GM21723 (cell line): ENCODE measurements around the gene FUT8.
"Not testable (repeated sequence)": the region's sequence is repeated elsewhere in the genome, so short reads cannot be mapped to it uniquely, and the experiment has no call there.

Experiments
- ATAC-seq: cut with Tn5 transposase; IDR thresholded peaks from one replicate; pipeline ENCODE4 v1.9.1; 2021; ENCODE audit warnings: mild to moderate bottlenecking, moderate library complexity; ENCODE audit not compliant: unreplicated experiment

The FUT8 gene

GRCh38 chr14:65604535-65604934 is 192.0 kb downstream of the FUT8 start:
- no peak for ATAC-seq

- no peak for ATAC-seq
Measured at GRCh38 chr14:65604936-65605335, 192.4 kb downstream of the FUT8 start.

- ATAC-seq, result no peak
Measured at GRCh38 chr14:65606460-65606859, 193.9 kb downstream of the FUT8 start.

GRCh38 chr14:65613131-65613650 is 200.7 kb downstream of the FUT8 start:
- ATAC-seq, result no peak

GRCh38 chr14:65618996-65619395 is 206.5 kb downstream of the FUT8 start:
- ATAC-seq, result no peak

- ATAC-seq, result no peak
Measured at GRCh38 chr14:65620195-65620594, 207.7 kb downstream of the FUT8 start.

- no peak for ATAC-seq
Measured at GRCh38 chr14:65622703-65623102, 210.2 kb downstream of the FUT8 start.

- ATAC-seq, result no peak
Measured at GRCh38 chr14:65623759-65624158, 211.2 kb downstream of the FUT8 start.

GRCh38 chr14:65627315-65627714 is 214.8 kb downstream of the FUT8 start:
- ATAC-seq, result no peak

GRCh38 chr14:65628664-65629063 is 216.1 kb downstream of the FUT8 start:
- no peak for ATAC-seq

- no peak for ATAC-seq
Measured at GRCh38 chr14:65631040-65631439, 218.5 kb downstream of the FUT8 start.

- ATAC-seq, result no peak
Measured at GRCh38 chr14:65632487-65632886, 220.0 kb downstream of the FUT8 start.

- not testable (repeated sequence) for ATAC-seq
Measured at GRCh38 chr14:65633666-65634065, 221.1 kb downstream of the FUT8 start.

- ATAC-seq, result peak; percentile 49
Measured at GRCh38 chr14:65637780-65638179, 225.2 kb downstream of the FUT8 start.

- no peak for ATAC-seq
Measured at GRCh38 chr14:65639216-65639615, 226.7 kb downstream of the FUT8 start.

GRCh38 chr14:65650826-65651225 is 238.3 kb downstream of the FUT8 start:
- no peak for ATAC-seq

- ATAC-seq, result no peak
Measured at GRCh38 chr14:65656554-65656953, 244.0 kb downstream of the FUT8 start.

GRCh38 chr14:65658202-65658601 is 245.7 kb downstream of the FUT8 start:
- no peak for ATAC-seq

GRCh38 chr14:65661865-65662264 is 249.3 kb downstream of the FUT8 start:
- no peak for ATAC-seq

GRCh38 chr14:65664436-65664835 is 251.9 kb downstream of the FUT8 start:
- no peak for ATAC-seq

GRCh38 chr14:65676361-65677014 is 264.0 kb downstream of the FUT8 start:
- no peak for ATAC-seq

- ATAC-seq, result no peak
Measured at GRCh38 chr14:65685572-65685971, 273.0 kb downstream of the FUT8 start.

- ATAC-seq, result no peak
Measured at GRCh38 chr14:65686761-65687160, 274.2 kb downstream of the FUT8 start.
